ENCODE measurements around the gene LRSAM1. TPM values are rescaled to one million over a fixed set of nuclear protein-coding genes. Genes with fewer than 3 reads are reported as not detected.
"Not testable (repeated sequence)": the region's sequence is repeated elsewhere in the genome, so short reads cannot be mapped to it uniquely, and the experiment has no call there.

Gene LRSAM1
- polyA plus RNA-seq, 3 donors: 16.6 to 22.4 (median 18.6) TPM

GRCh38 chr9:127455324-127455992 is 4.1 kb downstream of the LRSAM1 start:
- DNase-seq: no peak

- DNase-seq: no peak
Measured at GRCh38 chr9:127457191-127457878, 6.0 kb downstream of the LRSAM1 start.

- no peak for DNase-seq
Measured at GRCh38 chr9:127458921-127459320, 7.6 kb downstream of the LRSAM1 start.

- DNase-seq: no peak
Measured at GRCh38 chr9:127463382-127463781, 12.1 kb downstream of the LRSAM1 start.

- DNase-seq: peak; percentile 4
Measured at GRCh38 chr9:127463911-127464310, 12.6 kb downstream of the LRSAM1 start.

- not testable (repeated sequence) for DNase-seq
Measured at GRCh38 chr9:127466407-127466917, 15.2 kb downstream of the LRSAM1 start.

GRCh38 chr9:127467621-127468020 is 16.3 kb downstream of the LRSAM1 start:
- DNase-seq: no peak

- no peak for DNase-seq
Measured at GRCh38 chr9:127470662-127471061, 19.4 kb downstream of the LRSAM1 start.

GRCh38 chr9:127473501-127473900 is 22.2 kb downstream of the LRSAM1 start:
- DNase-seq: no peak

GRCh38 chr9:127473932-127474331 is 22.6 kb downstream of the LRSAM1 start:
- no peak for DNase-seq

- DNase-seq: no peak
Measured at GRCh38 chr9:127474592-127474991, 23.3 kb downstream of the LRSAM1 start.

- no peak for DNase-seq
Measured at GRCh38 chr9:127479507-127480081, 28.3 kb downstream of the LRSAM1 start.

- no peak for DNase-seq
Measured at GRCh38 chr9:127482662-127483061, 31.4 kb downstream of the LRSAM1 start.

- DNase-seq: no peak
Measured at GRCh38 chr9:127485995-127486394, 34.7 kb downstream of the LRSAM1 start.

- DNase-seq: no peak
Measured at GRCh38 chr9:127488946-127489345, 37.6 kb downstream of the LRSAM1 start.

GRCh38 chr9:127489471-127490115 is 38.3 kb downstream of the LRSAM1 start:
- peak; percentile 37 for DNase-seq

- DNase-seq: no peak
Measured at GRCh38 chr9:127490535-127491230, 39.4 kb downstream of the LRSAM1 start.

GRCh38 chr9:127491516-127491915 is 40.2 kb downstream of the LRSAM1 start:
- no peak for DNase-seq

- DNase-seq: no peak
Measured at GRCh38 chr9:127492616-127493015, 41.3 kb downstream of the LRSAM1 start.

GRCh38 chr9:127493592-127494303 is 42.4 kb downstream of the LRSAM1 start:
- DNase-seq: no peak

- no peak for DNase-seq
Measured at GRCh38 chr9:127494304-127494702, 43.0 kb downstream of the LRSAM1 start.

Data from renal pelvis (tissue), 4 donors.